Epidermal melanocyte (primary cell): ENCODE measurements around the gene HSFX3.
"Not testable (repeated sequence)": the region's sequence is repeated elsewhere in the genome, so short reads cannot be mapped to it uniquely, and the experiment has no call there.

ENCODE experiments used
- DNase-seq: peaks from one replicate; pipeline ENCODE4 v3.0.0; 2011; ENCODE audit warnings: low spot score; ENCODE audit not compliant: insufficient read length

Gene HSFX3

GRCh38 chrX:149545545-149546543 lies 3.9 kb downstream of the HSFX3 start:
- DNase-seq = not testable (repeated sequence)

- no peak for DNase-seq
Measured at GRCh38 chrX:149541521-149542047, 8.1 kb downstream of the HSFX3 start.

GRCh38 chrX:149540621-149541520 lies 8.9 kb downstream of the HSFX3 start, which contains the start of gene EOLA1:
Gene EOLA1 (plus strand): TSS chrX:149541012. CDS start chrX:149545631, 4,619 bp downstream.
- DNase-seq = no peak

GRCh38 chrX:149540131-149540620 lies 9.5 kb downstream of the HSFX3 start:
- peak; percentile 19 for DNase-seq

- peak; percentile 59 for DNase-seq
Measured at GRCh38 chrX:149539283-149540130, 10.2 kb downstream of the HSFX3 start.

GRCh38 chrX:149537474-149537873 lies 12.2 kb downstream of the HSFX3 start:
- DNase-seq = not testable (repeated sequence)

- not testable (repeated sequence) for DNase-seq
Measured at GRCh38 chrX:149534926-149535602, 14.7 kb downstream of the HSFX3 start.

- DNase-seq = not testable (repeated sequence)
Measured at GRCh38 chrX:149533999-149534398, 15.7 kb downstream of the HSFX3 start.

- not testable (repeated sequence) for DNase-seq
Measured at GRCh38 chrX:149532868-149533267, 16.9 kb downstream of the HSFX3 start.

GRCh38 chrX:149531599-149531998 lies 18.1 kb downstream of the HSFX3 start:
- DNase-seq = no peak

- no peak for DNase-seq
Measured at GRCh38 chrX:149528381-149528780, 21.3 kb downstream of the HSFX3 start.

- DNase-seq = no peak
Measured at GRCh38 chrX:149527705-149528104, 22.0 kb downstream of the HSFX3 start.

GRCh38 chrX:149526318-149527033 lies 23.2 kb downstream of the HSFX3 start:
- not testable (repeated sequence) for DNase-seq

- not testable (repeated sequence) for DNase-seq
Measured at GRCh38 chrX:149525903-149526302, 23.8 kb downstream of the HSFX3 start.

GRCh38 chrX:149525389-149525788 lies 24.3 kb downstream of the HSFX3 start:
- not testable (repeated sequence) for DNase-seq

- no peak for DNase-seq
Measured at GRCh38 chrX:149522916-149523315, 26.8 kb downstream of the HSFX3 start.

- no peak for DNase-seq
Measured at GRCh38 chrX:149521438-149521837, 28.3 kb downstream of the HSFX3 start.

GRCh38 chrX:149520636-149521277 lies 29.0 kb downstream of the HSFX3 start:
- DNase-seq = not testable (repeated sequence)

- DNase-seq = no peak
Measured at GRCh38 chrX:149518236-149518635, 31.5 kb downstream of the HSFX3 start.
